ENCODE measurements around the gene F11. TPM values are rescaled to one million over a fixed set of nuclear protein-coding genes. Genes with fewer than 3 reads are reported as not detected.

F11 gene
- not detected for polyA plus RNA-seq (2013)

- DNase-seq, result no peak
- no peaks in the 10 kb centered on the region for H3K4me1 ChIP-seq (ENCODE audit: control extremely low read depth in 1 of 4, control insufficient read depth in 4 of 4, insufficient read depth in 4 of 4, low read length in 3 of 4)
- H3K4me3 ChIP-seq (ENCODE audit: control insufficient read depth in 1 of 7, extremely low read depth in 1 of 7, insufficient read depth in 4 of 7, low read depth in 2 of 7, low read length in 6 of 7), result no peak within 1 kb of the TSS
- peaks cover 0 to 30% (median 9%) of the 10 kb centered on the region in 5 experiments for H3K27me3 ChIP-seq (replicated peaks in 2 of 5; ENCODE audit: control insufficient read depth in 4 of 5, insufficient read depth in 5 of 5, low read length in 4 of 5)
- WGBS (ENCODE audit: insufficient coverage), result 71% methylated on average over 3 of the region's 10 CpGs
- H3K27ac ChIP-seq (ENCODE audit: insufficient read depth in 1 of 2, low read depth in 1 of 2, low read length in 2 of 2, poor library complexity in 1 of 2, severe bottlenecking in 2 of 2), result no peak within 1 kb of the TSS
- no peaks in the 10 kb centered on the region for H3K9me3 ChIP-seq (ENCODE audit: control extremely low read depth in 1 of 5, control insufficient read depth in 4 of 5, insufficient read depth in 2 of 5, low read depth in 1 of 5, low read length in 4 of 5)
- H3K36me3 ChIP-seq (ENCODE audit: control insufficient read depth in 4 of 4, insufficient read depth in 4 of 4, low read length in 3 of 4), result no peaks in the 10 kb centered on the region
- POLR2A ChIA-PET, result no interaction called here
- CTCF ChIA-PET, result no interaction called here
These were observed at the start of gene F11 for GRCh38 chr4:186265683-186266652. F11 (plus strand) TSS chr4:186266189; CDS start chr4:186267137, 948 bp downstream.

- Histone ChIP-seq H3K27ac (ENCODE audit: insufficient read depth in 1 of 2, low read depth in 1 of 2, low read length in 2 of 2, poor library complexity in 1 of 2, severe bottlenecking in 2 of 2) (no peak overlapping the region), H3K4me3 (ENCODE audit: control insufficient read depth in 1 of 7, extremely low read depth in 1 of 7, insufficient read depth in 4 of 7, low read depth in 2 of 7, low read length in 6 of 7) (no peak overlapping the region), H3K4me1 (ENCODE audit: control extremely low read depth in 1 of 4, control insufficient read depth in 4 of 4, insufficient read depth in 4 of 4, low read length in 3 of 4) (no peaks in the 10 kb centered on the region), H3K36me3 (ENCODE audit: control insufficient read depth in 4 of 4, insufficient read depth in 4 of 4, low read length in 3 of 4) (no peaks in the 10 kb centered on the region), H3K9me3 (ENCODE audit: control extremely low read depth in 1 of 5, control insufficient read depth in 4 of 5, insufficient read depth in 2 of 5, low read depth in 1 of 5, low read length in 4 of 5) (no peaks in the 10 kb centered on the region), H3K27me3 (replicated peaks in 2 of 5; ENCODE audit: control insufficient read depth in 4 of 5, insufficient read depth in 5 of 5, low read length in 4 of 5) (no peaks in the 10 kb centered on the region)
- ChIA-PET CTCF (no interaction called here), POLR2A (no interaction called here)
- no peak for DNase-seq
- 96% methylated on average over 7 of the region's 8 CpGs for WGBS (ENCODE audit: insufficient coverage)
These were observed 49.4 kb upstream of the F11 start for GRCh38 chr4:186216465-186217024.

- no peaks in the 10 kb centered on the region for H3K27me3 ChIP-seq (replicated peaks in 2 of 5; ENCODE audit: control insufficient read depth in 4 of 5, insufficient read depth in 5 of 5, low read length in 4 of 5)
- WGBS (ENCODE audit: insufficient coverage), result 67% methylated on average over 1 of the region's 1 CpG
- no peak overlapping the region for H3K4me3 ChIP-seq (ENCODE audit: control insufficient read depth in 1 of 7, extremely low read depth in 1 of 7, insufficient read depth in 4 of 7, low read depth in 2 of 7, low read length in 6 of 7)
- CTCF ChIA-PET, result no interaction called here
- H3K27ac ChIP-seq (ENCODE audit: insufficient read depth in 1 of 2, low read depth in 1 of 2, low read length in 2 of 2, poor library complexity in 1 of 2, severe bottlenecking in 2 of 2), result no peak overlapping the region
- no peaks in the 10 kb centered on the region for H3K4me1 ChIP-seq (ENCODE audit: control extremely low read depth in 1 of 4, control insufficient read depth in 4 of 4, insufficient read depth in 4 of 4, low read length in 3 of 4)
- no peaks in the 10 kb centered on the region for H3K9me3 ChIP-seq (ENCODE audit: control extremely low read depth in 1 of 5, control insufficient read depth in 4 of 5, insufficient read depth in 2 of 5, low read depth in 1 of 5, low read length in 4 of 5)
- POLR2A ChIA-PET, result no interaction called here
- DNase-seq, result no peak
- no peaks in the 10 kb centered on the region for H3K36me3 ChIP-seq (ENCODE audit: control insufficient read depth in 4 of 4, insufficient read depth in 4 of 4, low read length in 3 of 4)
These were observed 48.2 kb upstream of the F11 start for GRCh38 chr4:186217733-186218293.

GRCh38 chr4:186221624-186222023 lies 44.4 kb upstream of the F11 start:
- Histone ChIP-seq H3K27me3 (replicated peaks in 2 of 5; ENCODE audit: control insufficient read depth in 4 of 5, insufficient read depth in 5 of 5, low read length in 4 of 5) (no peaks in the 10 kb centered on the region), H3K4me3 (ENCODE audit: control insufficient read depth in 1 of 7, extremely low read depth in 1 of 7, insufficient read depth in 4 of 7, low read depth in 2 of 7, low read length in 6 of 7) (no peak overlapping the region), H3K4me1 (ENCODE audit: control extremely low read depth in 1 of 4, control insufficient read depth in 4 of 4, insufficient read depth in 4 of 4, low read length in 3 of 4) (no peaks in the 10 kb centered on the region), H3K27ac (ENCODE audit: insufficient read depth in 1 of 2, low read depth in 1 of 2, low read length in 2 of 2, poor library complexity in 1 of 2, severe bottlenecking in 2 of 2) (no peak overlapping the region), H3K36me3 (ENCODE audit: control insufficient read depth in 4 of 4, insufficient read depth in 4 of 4, low read length in 3 of 4) (no peaks in the 10 kb centered on the region), H3K9me3 (ENCODE audit: control extremely low read depth in 1 of 5, control insufficient read depth in 4 of 5, insufficient read depth in 2 of 5, low read depth in 1 of 5, low read length in 4 of 5) (peaks cover 0 to 7% (median 3%) of the 10 kb centered on the region in 5 experiments)
- 100% methylated on average over 1 of the region's 1 CpG for WGBS (ENCODE audit: insufficient coverage)
- no peak for DNase-seq
- POLR2A ChIA-PET, result no interaction called here
- CTCF ChIA-PET, result no interaction called here

GRCh38 chr4:186225848-186226247 lies 40.1 kb upstream of the F11 start:
- ChIA-PET POLR2A (no interaction called here), CTCF (no interaction called here)
- no peak for DNase-seq
- Histone ChIP-seq H3K9me3 (ENCODE audit: control extremely low read depth in 1 of 5, control insufficient read depth in 4 of 5, insufficient read depth in 2 of 5, low read depth in 1 of 5, low read length in 4 of 5) (peaks cover 0 to 11% (median 3%) of the 10 kb centered on the region in 5 experiments), H3K27ac (ENCODE audit: insufficient read depth in 1 of 2, low read depth in 1 of 2, low read length in 2 of 2, poor library complexity in 1 of 2, severe bottlenecking in 2 of 2) (no peak overlapping the region), H3K27me3 (replicated peaks in 2 of 5; ENCODE audit: control insufficient read depth in 4 of 5, insufficient read depth in 5 of 5, low read length in 4 of 5) (no peaks in the 10 kb centered on the region), H3K36me3 (ENCODE audit: control insufficient read depth in 4 of 4, insufficient read depth in 4 of 4, low read length in 3 of 4) (no peaks in the 10 kb centered on the region), H3K4me3 (ENCODE audit: control insufficient read depth in 1 of 7, extremely low read depth in 1 of 7, insufficient read depth in 4 of 7, low read depth in 2 of 7, low read length in 6 of 7) (no peak overlapping the region), H3K4me1 (ENCODE audit: control extremely low read depth in 1 of 4, control insufficient read depth in 4 of 4, insufficient read depth in 4 of 4, low read length in 3 of 4) (no peaks in the 10 kb centered on the region)

GRCh38 chr4:186226521-186227189 lies 39.3 kb upstream of the F11 start:
- POLR2A ChIA-PET, result no interaction called here
- peaks cover 0 to 11% (median 3%) of the 10 kb centered on the region in 5 experiments for H3K9me3 ChIP-seq (ENCODE audit: control extremely low read depth in 1 of 5, control insufficient read depth in 4 of 5, insufficient read depth in 2 of 5, low read depth in 1 of 5, low read length in 4 of 5)
- no peaks in the 10 kb centered on the region for H3K4me1 ChIP-seq (ENCODE audit: control extremely low read depth in 1 of 4, control insufficient read depth in 4 of 4, insufficient read depth in 4 of 4, low read length in 3 of 4)
- no peak for DNase-seq
- WGBS (ENCODE audit: insufficient coverage), result 100% methylated on average over 3 of the region's 3 CpGs
- no peak overlapping the region for H3K4me3 ChIP-seq (ENCODE audit: control insufficient read depth in 1 of 7, extremely low read depth in 1 of 7, insufficient read depth in 4 of 7, low read depth in 2 of 7, low read length in 6 of 7)
- CTCF ChIA-PET, result no interaction called here
- no peak overlapping the region for H3K27ac ChIP-seq (ENCODE audit: insufficient read depth in 1 of 2, low read depth in 1 of 2, low read length in 2 of 2, poor library complexity in 1 of 2, severe bottlenecking in 2 of 2)
- no peaks in the 10 kb centered on the region for H3K27me3 ChIP-seq (replicated peaks in 2 of 5; ENCODE audit: control insufficient read depth in 4 of 5, insufficient read depth in 5 of 5, low read length in 4 of 5)
- no peaks in the 10 kb centered on the region for H3K36me3 ChIP-seq (ENCODE audit: control insufficient read depth in 4 of 4, insufficient read depth in 4 of 4, low read length in 3 of 4)

GRCh38 chr4:186227221-186227620 lies 38.8 kb upstream of the F11 start, which contains the start of gene KLKB1:
KLKB1 (plus strand) TSS chr4:186227507; CDS start chr4:186228196, 689 bp downstream.
- H3K4me1 ChIP-seq (ENCODE audit: control extremely low read depth in 1 of 4, control insufficient read depth in 4 of 4, insufficient read depth in 4 of 4, low read length in 3 of 4), result no peaks in the 10 kb centered on the region
- no peak for DNase-seq
- POLR2A ChIA-PET, result no interaction called here
- CTCF ChIA-PET, result no interaction called here
- WGBS (ENCODE audit: insufficient coverage), result no CpG with 5 or more reads among the region's 5 CpGs
- H3K27me3 ChIP-seq (replicated peaks in 2 of 5; ENCODE audit: control insufficient read depth in 4 of 5, insufficient read depth in 5 of 5, low read length in 4 of 5), result no peaks in the 10 kb centered on the region
- H3K9me3 ChIP-seq (ENCODE audit: control extremely low read depth in 1 of 5, control insufficient read depth in 4 of 5, insufficient read depth in 2 of 5, low read depth in 1 of 5, low read length in 4 of 5), result peaks cover 0 to 11% (median 3%) of the 10 kb centered on the region in 5 experiments
- no peaks in the 10 kb centered on the region for H3K36me3 ChIP-seq (ENCODE audit: control insufficient read depth in 4 of 4, insufficient read depth in 4 of 4, low read length in 3 of 4)
- no peak within 1 kb of the TSS for H3K27ac ChIP-seq (ENCODE audit: insufficient read depth in 1 of 2, low read depth in 1 of 2, low read length in 2 of 2, poor library complexity in 1 of 2, severe bottlenecking in 2 of 2)
- H3K4me3 ChIP-seq (ENCODE audit: control insufficient read depth in 1 of 7, extremely low read depth in 1 of 7, insufficient read depth in 4 of 7, low read depth in 2 of 7, low read length in 6 of 7), result no peak within 1 kb of the TSS
